Activated CD4-positive, alpha-beta T cell treated with anti-CD3 and anti-CD28 coated beads for 36 hours (primary cell): ENCODE measurements around the gene MESD. TPM values are rescaled to one million over a fixed set of nuclear protein-coding genes. Genes with fewer than 3 reads are reported as not detected.

Source experiments
- ATAC-seq: fragments of 200-7000 bp; cut with Tn5 transposase; one replicate; pipeline ENCODE4 v1.10.0; 2021; ENCODE audit warnings: mild to moderate bottlenecking, moderate library complexity
- CTCF ChIA-PET: fragments of 350-600 bp; sonication (Branson Sonifier 250); formaldehyde crosslinking; loops from one replicate; lab custom pipeline; 2021; ENCODE audit warnings: antibody characterized with exemption; lab: Charles Lee
- POLR2A ChIA-PET: fragments of 350-600 bp; sonication (Branson Sonifier 250); formaldehyde crosslinking; loops from one replicate; lab custom pipeline; 2021; ENCODE audit warnings: antibody characterized with exemption, inconsistent platforms; lab: Charles Lee
- DNase-seq: peaks from one replicate; pipeline ENCODE4 v3.0.0-alpha.2; 2020
- H3K27ac Mint-ChIP-seq: one replicate; pipeline ENCODE4 v1.8.0; 2021; ENCODE audit warnings: mixed read lengths
- H3K27me3 Mint-ChIP-seq: one replicate; pipeline ENCODE4 v1.8.0; 2021; ENCODE audit warnings: mixed read lengths
- H3K36me3 Mint-ChIP-seq: one replicate; pipeline ENCODE4 v1.8.0; 2021; ENCODE audit warnings: low read depth, mixed read lengths
- H3K4me1 Mint-ChIP-seq: one replicate; pipeline ENCODE4 v1.8.0; 2021; ENCODE audit warnings: mixed read lengths
- H3K4me3 Mint-ChIP-seq: one replicate; pipeline ENCODE4 v1.8.0; 2021; ENCODE audit warnings: mild to moderate bottlenecking, moderate library complexity, mixed read lengths
- H3K9me3 Mint-ChIP-seq: one replicate; pipeline ENCODE4 v1.8.0; 2021; ENCODE audit warnings: low read depth, mixed read lengths
- intact Hi-C, 2 experiments: fragments of 100-400 bp; cut with DNase I in 1 of 2; cut with micrococcal nuclease in 1 of 2; formaldehyde crosslinking; loops; one replicate each; pipeline versions ENCODE4 v1.14.2 to v1.15.1; 2022 to 2024; cut with DNase I, micrococcal nuclease
- total RNA-seq, 2 experiments: library from RNA; stranded (reverse); gene quantifications; one replicate each; pipeline ENCODE4 v1.2.3, GENCODE V29; 2021

MESD gene
- total RNA-seq, 2 experiments from 2014 or later: 18.6 to 21.7 TPM

DNA sequence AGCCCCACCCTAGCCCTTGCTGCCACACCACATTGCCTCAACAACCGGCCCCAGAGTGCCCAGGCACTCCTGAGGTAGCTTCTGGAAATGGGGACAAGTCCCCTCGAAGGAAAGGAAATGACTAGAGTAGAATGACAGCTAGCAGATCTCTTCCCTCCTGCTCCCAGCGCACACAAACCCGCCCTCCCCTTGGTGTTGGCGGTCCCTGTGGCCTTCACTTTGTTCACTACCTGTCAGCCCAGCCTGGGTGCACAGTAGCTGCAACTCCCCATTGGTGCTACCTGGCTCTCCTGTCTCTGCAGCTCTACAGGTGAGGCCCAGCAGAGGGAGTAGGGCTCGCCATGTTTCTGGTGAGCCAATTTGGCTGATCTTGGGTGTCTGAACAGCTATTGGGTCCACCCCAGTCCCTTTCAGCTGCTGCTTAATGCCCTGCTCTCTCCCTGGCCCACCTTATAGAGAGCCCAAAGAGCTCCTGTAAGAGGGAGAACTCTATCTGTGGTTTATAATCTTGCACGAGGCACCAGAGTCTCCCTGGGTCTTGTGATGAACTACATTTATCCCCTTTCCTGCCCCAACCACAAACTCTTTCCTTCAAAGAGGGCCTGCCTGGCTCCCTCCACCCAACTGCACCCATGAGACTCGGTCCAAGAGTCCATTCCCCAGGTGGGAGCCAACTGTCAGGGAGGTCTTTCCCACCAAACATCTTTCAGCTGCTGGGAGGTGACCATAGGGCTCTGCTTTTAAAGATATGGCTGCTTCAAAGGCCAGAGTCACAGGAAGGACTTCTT, 39.1 kb downstream of the MESD start:
- H3K27ac Mint-ChIP-seq: no peak overlapping the region
- H3K36me3 Mint-ChIP-seq: peaks cover 36% of the 10 kb centered on the region
- H3K27me3 Mint-ChIP-seq: no peaks in the 10 kb centered on the region
- intact Hi-C loops: no loop called here
- ATAC-seq (no peak), DNase-seq (no peak)
- ChIA-PET CTCF (no interaction called here), POLR2A (interaction anchor here (0.6 kb wide), 1 partner anchor 474 kb away, joined by 3 read pairs; no protein-coding TSS in a partner anchor)
- no peaks in the 10 kb centered on the region for H3K9me3 Mint-ChIP-seq
- no peak overlapping the region for H3K4me3 Mint-ChIP-seq
- peaks cover 4% of the 10 kb centered on the region for H3K4me1 Mint-ChIP-seq

DNA sequence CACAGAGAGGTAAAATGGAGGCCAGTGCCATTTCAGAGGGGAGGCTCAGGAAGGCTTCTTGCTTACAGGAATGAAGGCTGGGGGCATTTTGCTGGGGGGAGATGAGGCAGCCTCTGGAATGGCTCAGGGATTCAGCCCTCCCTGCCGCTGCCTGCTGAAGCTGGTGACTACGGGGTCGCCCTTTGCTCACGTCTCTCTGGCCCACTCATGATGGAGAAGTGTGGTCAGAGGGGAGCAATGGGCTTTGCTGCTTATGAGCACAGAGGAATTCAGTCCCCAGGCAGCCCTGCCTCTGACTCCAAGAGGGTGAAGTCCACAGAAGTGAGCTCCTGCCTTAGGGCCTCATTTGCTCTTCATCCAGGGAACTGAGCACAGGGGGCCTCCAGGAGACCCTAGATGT, 39.9 kb downstream of the MESD start:
- Mint-ChIP-seq H3K4me1 (peaks cover 2% of the 10 kb centered on the region), H3K36me3 (peaks cover 34% of the 10 kb centered on the region), H3K4me3 (no peak overlapping the region), H3K27me3 (no peaks in the 10 kb centered on the region), H3K9me3 (no peaks in the 10 kb centered on the region), H3K27ac (no peak overlapping the region)
- CTCF ChIA-PET: interaction anchor here (0.6 kb wide), 1 partner anchor 157 kb away, joined by 3 read pairs; no protein-coding TSS in a partner anchor
- POLR2A ChIA-PET: interaction anchor here (0.6 kb wide), 1 partner anchor 475 kb away, joined by 3 read pairs; no protein-coding TSS in a partner anchor
- intact Hi-C loops: no loop called here
- no peak for DNase-seq
- no peak for ATAC-seq

DNA sequence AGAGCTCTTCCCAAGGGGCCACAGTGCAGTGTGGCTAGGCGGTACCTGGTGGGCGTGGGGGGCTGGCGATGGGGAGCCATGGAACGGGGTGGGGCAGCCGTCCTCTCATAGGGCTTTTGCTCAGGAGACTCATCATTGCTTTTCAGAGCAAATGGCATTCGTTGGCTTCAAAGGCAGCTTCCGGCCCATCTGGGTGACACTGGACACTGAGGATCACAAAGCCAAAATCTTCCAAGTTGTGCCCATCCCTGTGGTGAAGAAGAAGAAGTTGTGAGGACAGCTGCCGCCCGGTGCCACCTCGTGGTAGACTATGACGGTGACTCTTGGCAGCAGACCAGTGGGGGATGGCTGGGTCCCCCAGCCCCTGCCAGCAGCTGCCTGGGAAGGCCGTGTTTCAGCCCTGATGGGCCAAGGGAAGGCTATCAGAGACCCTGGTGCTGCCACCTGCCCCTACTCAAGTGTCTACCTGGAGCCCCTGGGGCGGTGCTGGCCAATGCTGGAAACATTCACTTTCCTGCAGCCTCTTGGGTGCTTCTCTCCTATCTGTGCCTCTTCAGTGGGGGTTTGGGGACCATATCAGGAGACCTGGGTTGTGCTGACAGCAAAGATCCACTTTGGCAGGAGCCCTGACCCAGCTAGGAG, 40.8 kb downstream of the MESD start:
- DNase-seq (no peak), ATAC-seq (no peak)
- CTCF ChIA-PET: interaction anchor here (0.5 to 0.7 kb wide), 2 partner anchors 11 to 288 kb away, joined by 3 to 4 read pairs; no protein-coding TSS in a partner anchor
- H3K4me1 Mint-ChIP-seq: no peaks in the 10 kb centered on the region
- no peak overlapping the region for H3K27ac Mint-ChIP-seq
- POLR2A ChIA-PET: no interaction called here
- intact Hi-C loops: no loop called here
- no peak overlapping the region for H3K4me3 Mint-ChIP-seq
- H3K9me3 Mint-ChIP-seq: no peaks in the 10 kb centered on the region
- H3K27me3 Mint-ChIP-seq: no peaks in the 10 kb centered on the region
- H3K36me3 Mint-ChIP-seq: peaks cover 32% of the 10 kb centered on the region

DNA sequence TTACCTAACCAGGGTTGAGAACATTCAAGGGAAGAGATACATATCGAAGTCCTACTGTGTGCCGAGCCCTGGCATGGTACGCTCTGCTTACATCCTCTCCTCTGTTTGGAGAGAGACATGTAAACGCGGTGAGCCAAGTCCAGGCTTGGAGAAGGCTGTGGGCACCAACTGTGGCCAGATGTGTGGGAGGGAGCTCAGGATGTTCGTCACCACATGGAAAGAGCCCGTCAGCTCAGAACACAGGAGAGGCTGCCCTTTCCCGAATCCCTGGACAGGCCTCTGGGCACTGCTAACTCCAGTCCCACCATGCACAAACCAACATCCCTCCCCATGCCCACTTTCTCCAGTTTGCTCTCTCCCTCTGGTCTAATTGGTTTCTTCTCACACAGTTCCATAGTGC, 43.0 kb downstream of the MESD start:
- H3K4me3 Mint-ChIP-seq: no peak overlapping the region
- POLR2A ChIA-PET: no interaction called here
- H3K27ac Mint-ChIP-seq: no peak overlapping the region
- H3K27me3 Mint-ChIP-seq: no peaks in the 10 kb centered on the region
- CTCF ChIA-PET: no interaction called here
- ATAC-seq (no peak), DNase-seq (no peak)
- H3K36me3 Mint-ChIP-seq: peaks cover 27% of the 10 kb centered on the region
- no peaks in the 10 kb centered on the region for H3K4me1 Mint-ChIP-seq
- intact Hi-C loops: no loop called here
- no peaks in the 10 kb centered on the region for H3K9me3 Mint-ChIP-seq

DNA sequence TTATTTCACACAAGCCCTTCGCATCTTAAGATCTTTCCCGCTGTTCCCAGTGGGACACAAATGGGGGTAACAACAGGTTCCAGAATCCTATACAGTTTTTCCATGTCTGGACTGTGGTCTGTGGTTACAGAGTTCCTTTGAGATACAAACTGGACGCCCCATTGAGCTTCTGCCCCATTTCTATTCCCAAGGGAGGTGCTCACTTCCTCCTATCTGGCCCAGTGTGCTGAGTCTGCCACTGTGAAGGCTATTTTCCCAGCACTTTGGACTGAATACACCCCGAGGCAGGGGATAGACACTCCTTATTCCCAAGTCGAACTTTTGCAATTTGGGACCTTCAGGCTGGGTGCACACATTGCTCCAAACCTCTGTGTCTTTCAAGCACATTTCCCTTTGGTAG, 44.0 kb downstream of the MESD start:
- no peak overlapping the region for H3K27ac Mint-ChIP-seq
- no peaks in the 10 kb centered on the region for H3K9me3 Mint-ChIP-seq
- ATAC-seq (no peak), DNase-seq (no peak)
- intact Hi-C loops: no loop called here
- H3K36me3 Mint-ChIP-seq: peaks cover 19% of the 10 kb centered on the region
- no peak overlapping the region for H3K4me3 Mint-ChIP-seq
- no peaks in the 10 kb centered on the region for H3K4me1 Mint-ChIP-seq
- CTCF ChIA-PET: interaction anchor here (0.7 kb wide), 1 partner anchor 11 kb away, joined by 3 read pairs; no protein-coding TSS in a partner anchor
- no peaks in the 10 kb centered on the region for H3K27me3 Mint-ChIP-seq
- POLR2A ChIA-PET: interaction anchor here (0.7 kb wide), 1 partner anchor 71 kb away, joined by 3 read pairs; no protein-coding TSS in a partner anchor

DNA sequence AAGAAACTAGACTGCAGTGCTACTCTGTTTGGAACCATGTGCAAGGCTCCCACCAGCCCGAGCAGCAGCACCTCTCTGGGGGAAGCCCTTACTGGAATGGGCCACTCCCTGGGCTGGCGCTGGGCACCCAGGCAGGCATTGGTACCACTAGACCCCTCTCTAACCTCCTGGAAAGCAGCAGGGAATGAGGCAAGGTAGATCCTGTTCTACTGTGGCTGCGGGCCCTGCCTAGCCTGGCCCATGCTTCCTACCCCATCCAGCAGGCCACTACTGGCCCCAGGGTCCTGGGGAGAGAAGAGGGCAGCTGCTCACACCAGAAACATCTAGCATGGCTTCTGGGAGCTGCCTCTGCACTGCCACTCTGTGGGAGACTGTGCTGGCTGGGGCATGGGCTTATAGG, 44.8 kb downstream of the MESD start:
- H3K9me3 Mint-ChIP-seq: no peaks in the 10 kb centered on the region
- no peak for DNase-seq
- ATAC-seq: no peak
- no peak overlapping the region for H3K27ac Mint-ChIP-seq
- no peaks in the 10 kb centered on the region for H3K27me3 Mint-ChIP-seq
- CTCF ChIA-PET: no interaction called here
- H3K36me3 Mint-ChIP-seq: peaks cover 16% of the 10 kb centered on the region
- H3K4me1 Mint-ChIP-seq: no peaks in the 10 kb centered on the region
- intact Hi-C loops: no loop called here
- POLR2A ChIA-PET: interaction anchor here (0.7 kb wide), 1 partner anchor 70 kb away, joined by 3 read pairs; no protein-coding TSS in a partner anchor
- no peak overlapping the region for H3K4me3 Mint-ChIP-seq

DNA sequence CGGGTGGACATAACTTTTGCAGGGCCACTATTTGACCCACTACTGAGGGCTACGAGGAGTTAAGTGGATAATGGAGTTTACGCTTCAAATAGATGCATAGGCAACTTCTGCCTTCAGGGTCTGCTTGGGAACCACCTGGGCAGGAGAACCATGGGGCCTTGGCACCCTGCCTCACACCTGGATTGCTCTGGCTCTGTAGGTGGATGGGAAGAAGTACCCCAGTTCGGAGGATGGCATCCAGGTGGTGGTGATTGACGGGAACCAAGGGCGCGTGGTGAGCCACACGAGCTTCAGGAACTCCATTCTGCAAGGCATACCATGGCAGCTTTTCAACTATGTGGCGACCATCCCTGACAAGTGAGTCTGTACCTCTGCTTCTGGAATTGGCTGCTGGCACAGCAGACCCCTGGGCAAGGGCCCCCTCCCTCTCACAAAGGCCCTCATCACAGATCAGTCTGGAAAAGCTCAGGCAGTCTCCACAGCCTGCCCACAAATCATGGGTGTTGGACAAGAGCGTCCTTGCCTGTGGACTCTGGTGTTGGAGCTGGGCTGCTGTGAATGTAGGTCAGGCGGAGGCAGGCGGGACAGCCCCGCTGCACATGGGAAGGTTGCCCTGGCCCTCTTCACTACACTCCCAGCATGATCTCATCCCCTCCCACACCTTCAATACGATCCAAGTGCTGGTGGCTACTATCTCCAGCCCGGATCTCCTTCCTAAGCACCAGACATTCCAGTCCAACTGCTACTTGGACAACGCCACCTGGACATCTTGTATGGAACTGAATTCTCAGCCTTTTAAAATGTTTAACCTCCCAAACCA, 46.7 kb downstream of the MESD start:
- ChIA-PET CTCF (no interaction called here), POLR2A (no interaction called here)
- H3K9me3 Mint-ChIP-seq: no peaks in the 10 kb centered on the region
- no peaks in the 10 kb centered on the region for H3K4me1 Mint-ChIP-seq
- intact Hi-C loops: no loop called here
- ATAC-seq: no peak
- no peak overlapping the region for H3K4me3 Mint-ChIP-seq
- no peak overlapping the region for H3K27ac Mint-ChIP-seq
- H3K27me3 Mint-ChIP-seq: no peaks in the 10 kb centered on the region
- H3K36me3 Mint-ChIP-seq: peaks cover 10% of the 10 kb centered on the region
- no peak for DNase-seq

DNA sequence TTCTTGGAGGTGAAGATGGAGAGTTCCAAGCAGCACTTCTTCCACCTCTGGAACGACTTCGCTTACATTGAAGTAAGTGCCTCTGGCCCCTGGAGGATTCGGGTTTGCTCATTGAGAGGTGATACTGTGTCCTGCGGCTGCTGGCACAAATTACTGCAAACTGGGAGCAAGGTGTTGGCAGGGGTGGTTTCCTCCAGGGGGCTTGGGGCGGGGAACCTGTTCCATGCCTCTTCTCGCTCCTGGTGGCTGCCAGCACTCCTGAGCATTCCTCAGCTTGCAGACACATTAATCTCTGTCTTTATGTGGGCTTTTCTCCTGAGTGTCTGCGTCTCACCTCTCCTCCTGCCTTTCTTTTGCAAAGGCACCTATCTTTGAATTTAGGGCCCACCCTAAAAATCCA, 47.4 kb downstream of the MESD start:
- POLR2A ChIA-PET: no interaction called here
- Mint-ChIP-seq H3K4me3 (no peak overlapping the region), H3K9me3 (no peaks in the 10 kb centered on the region), H3K27ac (no peak overlapping the region), H3K36me3 (peaks cover 5% of the 10 kb centered on the region), H3K4me1 (no peaks in the 10 kb centered on the region), H3K27me3 (no peaks in the 10 kb centered on the region)
- intact Hi-C loops: no loop called here
- CTCF ChIA-PET: interaction anchor here (0.7 to 1.4 kb wide), 2 partner anchors 28 to 486 kb away, joined by 3 to 4 read pairs; no protein-coding TSS in a partner anchor
- ATAC-seq: no peak
- no peak for DNase-seq

DNA sequence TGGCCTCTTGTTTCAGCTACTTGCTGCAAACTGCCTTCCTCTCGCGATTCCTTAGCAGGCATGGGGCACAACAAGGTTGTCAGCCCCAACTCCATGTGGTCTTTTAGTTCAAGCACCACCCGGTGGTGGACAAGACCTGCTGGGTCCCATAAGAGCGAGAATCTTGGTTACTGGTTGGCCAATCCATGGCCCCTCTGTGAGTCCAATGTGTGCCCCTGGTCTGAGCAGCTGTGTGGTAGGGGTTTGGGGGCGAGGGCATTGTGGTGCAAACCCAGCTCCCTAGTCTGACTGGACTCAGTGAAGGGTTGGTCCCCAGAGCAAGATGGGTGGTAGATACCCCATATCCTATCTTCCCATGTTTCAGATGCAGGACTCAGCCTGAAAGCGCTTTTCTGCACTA, 48.8 kb downstream of the MESD start:
- no peaks in the 10 kb centered on the region for H3K27me3 Mint-ChIP-seq

DNA sequence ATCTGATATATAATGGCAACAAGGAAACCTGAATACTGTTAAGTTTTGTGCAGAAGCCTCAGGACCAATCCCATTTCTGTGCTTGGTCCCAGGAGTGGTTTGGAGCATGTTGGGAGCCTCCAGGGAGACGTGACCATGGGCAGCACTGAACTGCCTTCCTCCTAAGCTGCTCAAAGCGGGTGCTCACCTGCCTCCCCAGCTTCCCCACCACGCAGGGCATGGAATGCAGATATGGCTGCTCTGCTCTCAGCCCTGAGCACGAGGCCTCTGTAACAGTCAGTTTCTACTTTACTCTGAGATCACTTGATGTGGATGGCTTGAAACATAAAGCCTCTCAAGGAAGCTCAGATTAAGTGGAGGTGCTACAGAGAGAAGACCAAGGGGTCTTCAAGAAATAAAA, 49.3 kb downstream of the MESD start:
- Mint-ChIP-seq H3K4me3 (no peak overlapping the region), H3K27me3 (no peaks in the 10 kb centered on the region), H3K27ac (no peak overlapping the region), H3K9me3 (no peaks in the 10 kb centered on the region), H3K36me3 (peaks cover 4% of the 10 kb centered on the region), H3K4me1 (no peaks in the 10 kb centered on the region)
- ChIA-PET CTCF (interaction anchor here (0.9 to 1.0 kb wide), 2 partner anchors 161 to 257 kb away, joined by 3 read pairs; partner anchors contain the start of gene IL16), POLR2A (no interaction called here)
- intact Hi-C loops: no loop called here
- no peak for ATAC-seq
- no peak for DNase-seq

More for the DNA sequence above, 48.8 kb downstream of the MESD start:
- no peaks in the 10 kb centered on the region for H3K9me3 Mint-ChIP-seq
- H3K4me1 Mint-ChIP-seq: no peaks in the 10 kb centered on the region
- H3K27ac Mint-ChIP-seq: no peak overlapping the region
- H3K36me3 Mint-ChIP-seq: peaks cover 5% of the 10 kb centered on the region
- H3K4me3 Mint-ChIP-seq: no peak overlapping the region
- intact Hi-C loops: no loop called here
- no peak for ATAC-seq
- DNase-seq: no peak
- ChIA-PET CTCF (interaction anchor here (1.4 kb wide), 1 partner anchor 29 kb away, joined by 4 read pairs; no protein-coding TSS in a partner anchor), POLR2A (no interaction called here)

DNA sequence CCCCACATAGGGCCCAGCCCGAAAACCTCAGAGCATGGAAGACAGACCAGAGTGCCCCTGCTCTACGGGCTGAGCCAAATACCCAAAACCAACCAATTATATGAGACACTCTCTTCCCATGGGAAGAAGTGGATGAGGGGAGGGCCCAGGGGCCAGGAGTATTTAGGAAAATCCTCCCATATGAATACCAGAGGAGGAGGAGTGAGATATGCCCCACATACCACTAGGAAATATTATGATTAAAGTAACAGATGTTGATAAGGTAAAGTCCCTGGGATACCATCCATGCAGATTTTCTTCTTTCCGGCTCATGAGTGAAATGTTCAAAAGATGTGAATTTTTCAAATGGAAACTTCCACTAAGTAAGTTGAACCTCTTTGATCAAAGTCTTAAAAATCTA, 50.4 kb downstream of the MESD start:
- Mint-ChIP-seq H3K4me3 (no peak overlapping the region), H3K4me1 (no peaks in the 10 kb centered on the region), H3K9me3 (no peaks in the 10 kb centered on the region), H3K27ac (no peak overlapping the region), H3K27me3 (no peaks in the 10 kb centered on the region), H3K36me3 (peaks cover 7% of the 10 kb centered on the region)
- ATAC-seq (no peak), DNase-seq (no peak)
- intact Hi-C loops: no loop called here
- POLR2A ChIA-PET: no interaction called here
- CTCF ChIA-PET: interaction anchor here (0.9 to 1.2 kb wide), 3 partner anchors 31 to 258 kb away, joined by 3 to 4 read pairs (median 3); partner anchors contain the start of gene IL16
